ENCODE results near the gene OR5H15. TPM values are rescaled to one million over a fixed set of nuclear protein-coding genes. Genes with fewer than 3 reads are reported as not detected.

OR5H15 gene
- total and polyA plus RNA-seq, 9 donors: not detected

DNA sequence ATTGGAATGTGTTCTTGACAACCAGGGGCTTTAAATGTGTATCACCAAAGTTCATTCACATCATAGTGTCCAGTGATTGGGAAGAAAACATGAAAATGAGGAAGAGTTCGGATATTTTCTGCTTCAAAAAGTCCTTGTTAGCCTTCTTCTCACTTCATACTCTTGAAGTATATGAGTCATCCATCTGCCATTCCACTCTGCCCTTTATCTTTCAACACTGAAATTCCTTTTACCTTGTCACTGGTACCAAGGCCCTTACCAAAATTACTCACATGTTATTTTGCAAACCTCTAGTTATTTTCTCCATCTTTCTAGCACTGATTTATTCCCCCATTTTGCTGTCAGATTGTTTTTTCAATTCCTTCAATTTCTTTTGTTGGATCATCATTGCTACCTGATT is 32.5 kb downstream of the OR5H15 start:
- TF ChIP-seq EP300 (IDR thresholded peaks at IDR 0.05) (no peak), POLR2A (IDR thresholded peaks at IDR 0.05) (no peak)
- TF ChIP-seq, protein P1, sequence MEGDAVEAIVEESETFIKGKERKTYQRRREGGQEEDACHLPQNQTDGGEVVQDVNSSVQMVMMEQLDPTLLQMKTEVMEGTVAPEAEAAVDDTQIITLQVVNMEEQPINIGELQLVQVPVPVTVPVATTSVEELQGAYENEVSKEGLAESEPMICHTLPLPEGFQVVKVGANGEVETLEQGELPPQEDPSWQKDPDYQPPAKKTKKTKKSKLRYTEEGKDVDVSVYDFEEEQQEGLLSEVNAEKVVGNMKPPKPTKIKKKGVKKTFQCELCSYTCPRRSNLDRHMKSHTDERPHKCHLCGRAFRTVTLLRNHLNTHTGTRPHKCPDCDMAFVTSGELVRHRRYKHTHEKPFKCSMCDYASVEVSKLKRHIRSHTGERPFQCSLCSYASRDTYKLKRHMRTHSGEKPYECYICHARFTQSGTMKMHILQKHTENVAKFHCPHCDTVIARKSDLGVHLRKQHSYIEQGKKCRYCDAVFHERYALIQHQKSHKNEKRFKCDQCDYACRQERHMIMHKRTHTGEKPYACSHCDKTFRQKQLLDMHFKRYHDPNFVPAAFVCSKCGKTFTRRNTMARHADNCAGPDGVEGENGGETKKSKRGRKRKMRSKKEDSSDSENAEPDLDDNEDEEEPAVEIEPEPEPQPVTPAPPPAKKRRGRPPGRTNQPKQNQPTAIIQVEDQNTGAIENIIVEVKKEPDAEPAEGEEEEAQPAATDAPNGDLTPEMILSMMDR (IDR thresholded peaks at IDR 0.05): no peak
- Histone ChIP-seq H3K36me3 (no peaks in the 10 kb centered on the region), H3K27ac (no peak overlapping the region), H3K9me3 (no peaks in the 10 kb centered on the region), H3K27me3 (no peaks in the 10 kb centered on the region), H3K4me1 (ENCODE audit: insufficient read depth) (no peaks in the 10 kb centered on the region), H3K4me3 (no peak overlapping the region)
- intact Hi-C loops (cut with DNase I): no loop called here
- no peak for DNase-seq
- 45 to 54% (median 47%) methylated on average over 1 of the region's 1 CpG for WGBS, 3 donors

DNA sequence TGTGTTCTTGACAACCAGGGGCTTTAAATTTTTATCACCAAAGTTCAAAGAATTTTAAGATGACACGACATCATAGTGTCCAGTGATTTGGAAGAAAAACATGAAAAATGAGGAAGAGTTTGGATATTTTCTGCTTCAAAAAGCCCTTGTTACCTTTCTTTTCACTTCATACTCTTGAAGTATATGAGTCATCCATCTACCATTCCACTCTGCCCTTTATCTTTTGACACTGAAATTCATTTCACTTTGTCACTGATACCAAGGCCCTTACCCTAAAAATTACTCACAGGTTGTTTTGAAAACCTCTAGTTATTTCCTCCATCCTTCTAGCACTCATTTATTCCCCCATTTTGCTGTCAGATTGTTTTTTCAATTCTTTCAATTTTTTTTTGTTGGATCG is 42.7 kb downstream of the OR5H15 start:
- no peak for DNase-seq
- WGBS, 3 donors: 77 to 86% (median 84%) methylated on average over 2 of the region's 2 CpGs
- intact Hi-C loops (cut with DNase I): loop anchor here in 1 of 4 donors (10.0 kb wide), 1 partner anchor 56 kb away; the partner anchor contains the start of gene OR5H6
- no peaks in the 10 kb centered on the region for H3K9me3 ChIP-seq
- H3K4me3 ChIP-seq: no peak overlapping the region
- H3K36me3 ChIP-seq: no peaks in the 10 kb centered on the region
- no peaks in the 10 kb centered on the region for H3K27me3 ChIP-seq
- no peaks in the 10 kb centered on the region for H3K4me1 ChIP-seq (ENCODE audit: insufficient read depth)
- TF ChIP-seq, protein P1 (IDR thresholded peaks at IDR 0.05): no peak
- TF ChIP-seq POLR2A (IDR thresholded peaks at IDR 0.05): no peak
- TF ChIP-seq EP300 (IDR thresholded peaks at IDR 0.05): no peak
- H3K27ac ChIP-seq: no peak overlapping the region

DNA sequence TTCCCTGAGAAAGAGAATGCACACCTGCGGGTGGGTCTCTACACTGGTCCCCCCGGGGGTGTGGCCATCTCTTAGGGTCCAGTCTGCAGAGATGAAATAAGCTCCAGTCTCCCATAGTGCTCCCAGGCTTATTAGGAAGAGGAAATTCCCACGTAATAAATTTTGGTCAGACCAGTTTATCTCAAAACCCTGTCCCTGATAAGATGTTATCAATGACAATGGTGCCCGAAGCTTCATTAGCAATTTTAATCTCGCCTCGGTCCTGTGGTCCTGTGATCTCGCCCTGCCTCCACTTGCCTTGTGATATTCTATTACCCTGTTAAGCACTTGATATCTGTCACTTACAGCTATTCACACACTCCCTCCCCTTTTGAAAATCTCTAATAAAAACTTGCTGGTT is 46.8 kb downstream of the OR5H15 start:
- no peak overlapping the region for H3K4me3 ChIP-seq
- intact Hi-C loops (cut with DNase I): loop anchor here in 1 of 4 donors (10.0 kb wide), 1 partner anchor 58 kb away; no protein-coding TSS in a partner anchor
- no peaks in the 10 kb centered on the region for H3K9me3 ChIP-seq
- TF ChIP-seq EP300 (IDR thresholded peaks at IDR 0.05): no peak
- TF ChIP-seq POLR2A (IDR thresholded peaks at IDR 0.05): no peak
- TF ChIP-seq, protein P1 (IDR thresholded peaks at IDR 0.05): no peak
- H3K36me3 ChIP-seq: no peaks in the 10 kb centered on the region
- DNase-seq: no peak
- H3K27ac ChIP-seq: no peak overlapping the region
- 22 to 41% (median 22%) methylated on average over 7 of the region's 7 CpGs for WGBS, 3 donors
- no peaks in the 10 kb centered on the region for H3K4me1 ChIP-seq (ENCODE audit: insufficient read depth)
- H3K27me3 ChIP-seq: no peaks in the 10 kb centered on the region

DNA sequence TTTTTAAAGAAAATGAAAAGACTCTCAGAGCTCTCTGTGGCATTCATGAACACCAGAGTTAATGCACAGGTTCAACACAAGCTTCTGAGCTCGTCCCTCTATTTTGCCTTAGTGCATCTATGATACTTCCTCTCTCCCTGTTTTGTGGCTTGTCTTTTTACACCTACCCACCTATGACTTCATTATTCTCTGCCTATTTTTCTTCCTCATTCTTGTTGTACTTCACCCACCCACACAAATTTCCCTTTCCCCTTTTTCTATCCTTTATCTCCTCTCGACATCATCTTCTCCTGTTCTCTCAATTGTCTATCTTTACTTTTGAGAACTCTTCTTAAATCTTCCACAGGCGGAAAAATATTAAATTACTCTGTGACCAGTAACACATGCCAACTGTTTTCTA is 48.6 kb downstream of the OR5H15 start:
- Histone ChIP-seq H3K9me3 (no peaks in the 10 kb centered on the region), H3K4me1 (ENCODE audit: insufficient read depth) (no peaks in the 10 kb centered on the region), H3K36me3 (no peaks in the 10 kb centered on the region), H3K27me3 (no peaks in the 10 kb centered on the region), H3K27ac (no peak overlapping the region), H3K4me3 (no peak overlapping the region)
- TF ChIP-seq, protein P1 (IDR thresholded peaks at IDR 0.05): no peak
- TF ChIP-seq EP300 (IDR thresholded peaks at IDR 0.05) (no peak), POLR2A (IDR thresholded peaks at IDR 0.05) (no peak)
- WGBS, 3 donors: 74 to 79% (median 79%) methylated on average over 3 of the region's 3 CpGs
- DNase-seq: no peak
- intact Hi-C loops (cut with DNase I): loop anchor here in 1 of 4 donors (10.0 kb wide), 1 partner anchor 60 kb away; no protein-coding TSS in a partner anchor

Other genes with a start within 250 kb of the OR5H15 start
- 10 to 100 TPM; 12.6 to 36.7 (median 23.0) TPM for gene RIOX2, start 194.3 kb upstream of the OR5H15 start, total RNA-seq
- gene RIOX2, start 194.3 kb upstream of the OR5H15 start, polyA plus RNA-seq: 10 to 100 TPM; 10.3 to 21.2 TPM
- gene GABRR3, start 131.4 kb upstream of the OR5H15 start, total RNA-seq: not detected
- gene GABRR3, start 131.4 kb upstream of the OR5H15 start, polyA plus RNA-seq: not detected
- gene OR5AC2, start 79.5 kb upstream of the OR5H15 start, total RNA-seq: not detected
- gene OR5AC2, start 79.5 kb upstream of the OR5H15 start, polyA plus RNA-seq: not detected
- not detected for gene OR5H1, start 36.0 kb upstream of the OR5H15 start, total RNA-seq
- gene OR5H1, start 36.0 kb upstream of the OR5H15 start, polyA plus RNA-seq: not detected
- not detected for gene OR5H14, start 19.2 kb upstream of the OR5H15 start, total RNA-seq
- gene OR5H14, start 19.2 kb upstream of the OR5H15 start, polyA plus RNA-seq: not detected
- gene OR5H6, start 97.5 kb downstream of the OR5H15 start, total RNA-seq: not detected
- gene OR5H6, start 97.5 kb downstream of the OR5H15 start, polyA plus RNA-seq: not detected
- not detected for gene OR5H2, start 115.8 kb downstream of the OR5H15 start, total RNA-seq
- gene OR5H2, start 115.8 kb downstream of the OR5H15 start, polyA plus RNA-seq: not detected
- gene OR5K4, start 187.2 kb downstream of the OR5H15 start, total RNA-seq: not detected
- gene OR5K4, start 187.2 kb downstream of the OR5H15 start, polyA plus RNA-seq: not detected
- not detected for gene OR5K3, start 224.0 kb downstream of the OR5H15 start, total RNA-seq
- gene OR5K3, start 224.0 kb downstream of the OR5H15 start, polyA plus RNA-seq: not detected